Transverse colon (tissue), 3 donors: ENCODE data around the gene TET3.

Source experiments
- CTCF ChIP-seq, 5 experiments: fragments of 200-600 bp in 3 of 5; fragments of 450-650 bp in 2 of 5; sonication (generic) in 3 of 5; IDR thresholded peaks; 1 replicate in 2 of 5; 2 replicates in 3 of 5; pipeline ENCODE4 v1.5.1; 2016 to 2017; ENCODE audit warnings: antibody characterized with exemption in 5 of 5, inconsistent platforms in 3 of 5, mild to moderate bottlenecking in 2 of 5, moderate library complexity in 1 of 5
- EP300 ChIP-seq: sonication (generic); formaldehyde crosslinking; IDR thresholded peaks from one replicate; pipeline ENCODE4 v1.6.1; 2017; ENCODE audit warnings: antibody characterized with exemption, low read depth
- POLR2A ChIP-seq: fragments of 450-650 bp; IDR thresholded peaks from one replicate; pipeline ENCODE4 v1.6.1; 2016; ENCODE audit warnings: antibody characterized with exemption, mild to moderate bottlenecking, moderate library complexity

GRCh38 chr2:73970141-73970803 is 14.4 kb upstream of the TET3 start:
- TF ChIP-seq CTCF (IDR thresholded peaks at IDR 0.05): no peak
- TF ChIP-seq EP300: no peak
- no peak for TF ChIP-seq POLR2A
